ENCODE data around the gene USP17L20.
"Not testable (repeated sequence)": the region's sequence is repeated elsewhere in the genome, so short reads cannot be mapped to it uniquely, and the experiment has no call there.

GRCh38 chr4:9224596-9224995 lies 33.3 kb upstream of the USP17L20 start, which contains the start of gene USP17L13:
- TF ChIP-seq CTCF, POLR2A (IDR thresholded peaks at IDR 0.05): not testable (repeated sequence)
